AG09309 (cell line): ENCODE data around the gene NRROS.
"Not testable (repeated sequence)": the region's sequence is repeated elsewhere in the genome, so short reads cannot be mapped to it uniquely, and the experiment has no call there.

Source experiments
- DNase-seq: peaks from one replicate; pipeline ENCODE4 v3.0.0-alpha.2; 2010; ENCODE audit warnings: low read depth
- H3K4me3 ChIP-seq: 2 replicates; pipeline ENCODE4 v1.5.1; 2011; ENCODE audit warnings: mild to moderate bottlenecking, low read depth, low read length, moderate library complexity; ENCODE audit not compliant: control insufficient read depth
- TF ChIP-seq, protein P1 (sequence below): IDR thresholded peaks from 2 replicates; pipeline ENCODE4 v1.5.1; 2011; ENCODE audit warnings: mild to moderate bottlenecking, low read depth, low read length, inconsistent platforms; ENCODE audit not compliant: insufficient read depth, control insufficient read depth; ENCODE audit errors: missing control alignments

Gene NRROS

DNA sequence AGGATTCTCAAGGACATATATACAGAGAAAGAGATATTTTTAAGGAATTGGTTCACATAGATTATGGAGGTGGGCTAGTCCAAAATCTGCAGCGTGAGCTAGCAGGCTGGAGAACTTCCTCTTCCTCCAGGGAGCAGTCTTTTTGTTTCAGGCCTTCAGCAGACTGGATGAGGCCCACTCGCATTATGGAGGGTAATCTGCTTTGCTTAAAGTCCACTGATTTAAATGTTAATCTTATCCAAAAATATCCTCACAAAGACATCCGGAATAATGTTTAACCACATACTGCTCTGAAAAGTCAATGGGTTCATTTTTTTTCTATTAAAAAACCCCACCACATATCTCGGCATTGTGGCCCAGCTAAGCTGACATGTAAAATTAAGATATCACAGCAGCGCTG lies 22.2 kb upstream of the NRROS start:
- TF ChIP-seq, protein P1, sequence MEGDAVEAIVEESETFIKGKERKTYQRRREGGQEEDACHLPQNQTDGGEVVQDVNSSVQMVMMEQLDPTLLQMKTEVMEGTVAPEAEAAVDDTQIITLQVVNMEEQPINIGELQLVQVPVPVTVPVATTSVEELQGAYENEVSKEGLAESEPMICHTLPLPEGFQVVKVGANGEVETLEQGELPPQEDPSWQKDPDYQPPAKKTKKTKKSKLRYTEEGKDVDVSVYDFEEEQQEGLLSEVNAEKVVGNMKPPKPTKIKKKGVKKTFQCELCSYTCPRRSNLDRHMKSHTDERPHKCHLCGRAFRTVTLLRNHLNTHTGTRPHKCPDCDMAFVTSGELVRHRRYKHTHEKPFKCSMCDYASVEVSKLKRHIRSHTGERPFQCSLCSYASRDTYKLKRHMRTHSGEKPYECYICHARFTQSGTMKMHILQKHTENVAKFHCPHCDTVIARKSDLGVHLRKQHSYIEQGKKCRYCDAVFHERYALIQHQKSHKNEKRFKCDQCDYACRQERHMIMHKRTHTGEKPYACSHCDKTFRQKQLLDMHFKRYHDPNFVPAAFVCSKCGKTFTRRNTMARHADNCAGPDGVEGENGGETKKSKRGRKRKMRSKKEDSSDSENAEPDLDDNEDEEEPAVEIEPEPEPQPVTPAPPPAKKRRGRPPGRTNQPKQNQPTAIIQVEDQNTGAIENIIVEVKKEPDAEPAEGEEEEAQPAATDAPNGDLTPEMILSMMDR = no peak
- H3K4me3 ChIP-seq = no peak overlapping the region
- DNase-seq = no peak

DNA sequence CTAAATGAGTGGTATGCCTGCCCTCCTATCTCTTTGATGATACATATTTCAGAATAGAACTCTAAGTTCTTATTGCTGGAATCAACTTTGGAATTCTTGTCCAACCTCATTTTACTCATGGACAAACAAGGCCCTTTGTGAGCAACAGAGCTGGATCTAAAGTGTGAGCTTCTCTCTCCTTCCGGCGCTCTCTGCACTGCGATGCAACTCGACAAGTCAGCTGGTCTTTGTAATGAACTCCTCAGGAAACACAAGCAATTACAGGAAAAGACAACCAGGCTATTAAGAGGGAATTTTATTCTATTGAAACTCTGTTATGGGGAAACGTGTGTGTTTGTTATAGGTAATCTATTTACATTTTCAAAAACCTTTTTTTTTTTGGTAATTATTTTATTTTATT lies 20.3 kb upstream of the NRROS start:
- TF ChIP-seq, protein P1 = no peak
- no peak for DNase-seq
- H3K4me3 ChIP-seq = no peak overlapping the region

DNA sequence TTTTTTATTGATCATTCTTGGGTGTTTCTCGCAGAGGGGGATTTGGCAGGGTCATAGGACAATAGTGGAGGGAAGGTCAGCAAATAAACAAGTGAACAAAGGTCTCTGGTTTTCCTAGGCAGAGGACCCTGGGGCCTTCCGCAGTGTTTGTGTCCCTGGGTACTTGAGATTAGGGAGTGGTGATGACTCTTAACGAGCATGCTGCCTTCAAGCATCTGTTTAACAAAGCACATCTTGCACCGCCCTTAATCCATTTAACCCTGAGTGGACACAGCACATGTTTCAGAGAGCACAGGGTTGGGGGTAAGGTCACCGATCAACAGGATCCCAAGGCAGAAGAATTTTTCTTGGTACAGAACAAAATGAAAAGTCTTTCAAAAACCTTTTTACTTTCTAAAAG lies 19.9 kb upstream of the NRROS start:
- DNase-seq, H3K4me3 ChIP-seq: not testable (repeated sequence)

DNA sequence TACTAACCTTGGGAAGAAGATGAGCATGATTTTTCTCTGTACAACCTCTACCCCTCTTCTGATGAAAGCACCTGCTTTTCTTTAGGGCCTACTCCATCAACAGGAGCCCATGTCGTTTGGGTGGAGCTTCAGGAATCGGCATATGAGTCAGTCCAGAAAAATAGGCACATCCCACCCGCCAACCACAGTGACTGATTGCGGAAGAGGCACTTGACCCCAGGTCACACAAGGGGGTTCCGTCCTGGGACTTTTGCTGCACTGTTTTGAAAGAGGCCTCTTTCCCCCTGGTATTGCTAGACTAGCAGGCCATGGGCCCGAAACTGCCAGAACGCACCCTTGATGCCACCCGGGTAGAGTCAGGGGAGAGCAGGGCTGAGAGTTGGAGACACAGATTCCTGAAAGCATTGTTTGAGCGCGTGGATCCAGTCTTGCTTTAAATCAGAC lies 19.3 kb upstream of the NRROS start:
- no peak overlapping the region for H3K4me3 ChIP-seq

DNA sequence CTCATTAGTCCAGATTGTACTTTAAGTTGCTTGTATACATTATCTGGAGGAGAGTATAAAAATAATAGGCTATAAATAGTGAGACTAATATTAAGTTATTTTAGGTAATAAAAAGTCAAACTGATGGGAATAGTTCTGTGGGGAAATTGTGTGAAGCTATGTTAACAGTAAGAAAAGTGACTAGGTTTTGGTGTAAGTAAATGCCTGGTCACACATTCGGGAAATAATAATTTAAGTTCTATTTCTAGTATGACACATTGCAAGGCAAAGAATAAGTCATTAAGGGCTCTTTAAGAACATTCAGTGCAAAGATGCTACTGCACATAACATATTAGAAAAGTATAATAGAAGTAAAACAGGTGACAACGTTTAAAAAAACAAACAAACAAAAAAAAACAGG lies 18.8 kb upstream of the NRROS start:
- H3K4me3 ChIP-seq = no peak overlapping the region
- DNase-seq = no peak
- TF ChIP-seq, protein P1 = no peak

More for the DNA sequence above, 19.3 kb upstream of the NRROS start:
- TF ChIP-seq, protein P1 = no peak
- DNase-seq = no peak

DNA sequence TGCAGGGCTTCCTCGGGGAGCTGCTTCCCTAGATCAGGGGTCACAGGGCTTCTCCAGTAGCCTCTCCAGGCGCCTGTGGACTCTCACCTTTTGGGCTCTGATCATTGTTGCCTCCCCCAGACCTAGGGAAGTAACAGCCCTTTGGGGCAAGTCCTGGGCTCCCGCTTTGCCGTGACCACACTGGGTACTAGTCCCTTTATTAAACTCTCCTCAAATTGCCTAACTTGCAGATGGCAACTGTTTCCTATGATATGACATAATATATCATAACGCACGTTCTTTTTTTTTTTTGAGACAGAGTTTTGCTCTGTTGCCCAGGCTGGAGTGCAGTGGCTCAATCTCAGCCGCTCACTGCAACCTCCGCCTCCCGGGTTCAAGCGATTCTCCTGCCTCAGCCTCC lies 17.9 kb upstream of the NRROS start:
- no peak for DNase-seq
- TF ChIP-seq, protein P1 = no peak
- H3K4me3 ChIP-seq = no peak overlapping the region

DNA sequence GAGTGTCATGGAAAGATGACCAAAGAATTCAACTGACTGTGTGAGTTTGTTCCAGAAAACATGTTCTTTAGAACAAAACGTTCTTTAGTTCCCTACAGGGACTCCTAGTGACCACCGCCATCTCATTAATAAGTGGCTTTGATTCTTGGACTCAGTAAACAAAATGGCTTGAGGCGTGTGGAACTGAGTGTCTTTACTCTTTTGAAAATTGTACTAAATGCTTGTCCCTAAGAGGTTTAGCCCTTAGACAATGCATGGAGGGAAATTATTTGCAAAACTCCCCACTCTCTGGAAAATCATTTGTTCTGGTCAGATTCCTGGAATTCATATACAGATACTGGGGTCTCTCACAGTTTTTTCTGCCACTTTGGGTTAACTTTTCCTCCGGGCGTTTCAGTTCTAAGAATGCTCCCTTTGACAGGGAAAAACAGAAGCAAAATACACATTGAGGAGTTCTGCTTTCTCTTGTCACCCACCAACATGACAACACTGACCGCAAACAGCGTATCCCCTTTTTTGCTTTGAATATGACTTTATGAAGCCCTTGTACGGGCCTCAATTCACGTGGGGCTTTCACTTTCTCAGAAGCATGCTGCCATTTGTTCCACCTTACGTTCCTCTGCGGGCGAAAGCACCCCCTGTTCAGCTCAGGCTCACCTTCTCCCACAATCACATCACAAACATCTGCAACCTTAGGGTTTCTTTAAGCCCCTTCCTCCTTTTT lies 15.3 kb upstream of the NRROS start:
- H3K4me3 ChIP-seq = no peak overlapping the region
- TF ChIP-seq, protein P1 = no peak
- no peak for DNase-seq
